ENCODE data around the gene CHI3L2. TPM values are rescaled to one million over a fixed set of nuclear protein-coding genes. Genes with fewer than 3 reads are reported as not detected.
"Not testable (repeated sequence)": the region's sequence is repeated elsewhere in the genome, so short reads cannot be mapped to it uniquely, and the experiment has no call there.

Gene CHI3L2
- total RNA-seq, 1 donor from 2014 or later, result not detected

GRCh38 chr1:111213412-111213811, 14.1 kb upstream of the CHI3L2 start:
- DNase-seq (ENCODE audit: extremely low spot score, unreplicated experiment), result no peak
- Mint-ChIP-seq H3K4me3 (ENCODE audit: unreplicated experiment) (no peak overlapping the region), H3K27me3 (ENCODE audit: unreplicated experiment) (peaks cover 26% of the 10 kb centered on the region), H3K4me1 (ENCODE audit: unreplicated experiment) (no peaks in the 10 kb centered on the region), H3K27ac (ENCODE audit: unreplicated experiment) (no peak overlapping the region), H3K9me3 (ENCODE audit: unreplicated experiment) (no peaks in the 10 kb centered on the region), H3K36me3 (ENCODE audit: unreplicated experiment) (no peaks in the 10 kb centered on the region)
- TF ChIP-seq CTCF (IDR thresholded peaks at IDR 0.05), result no peak

GRCh38 chr1:111214074-111214801, 13.3 kb upstream of the CHI3L2 start:
- H3K36me3 Mint-ChIP-seq (ENCODE audit: unreplicated experiment), result no peaks in the 10 kb centered on the region
- H3K9me3 Mint-ChIP-seq (ENCODE audit: unreplicated experiment), result no peaks in the 10 kb centered on the region
- H3K4me3 Mint-ChIP-seq (ENCODE audit: unreplicated experiment), result no peak overlapping the region
- DNase-seq (ENCODE audit: extremely low spot score, unreplicated experiment), result no peak
- H3K4me1 Mint-ChIP-seq (ENCODE audit: unreplicated experiment), result no peaks in the 10 kb centered on the region
- H3K27ac Mint-ChIP-seq (ENCODE audit: unreplicated experiment), result no peak overlapping the region
- H3K27me3 Mint-ChIP-seq (ENCODE audit: unreplicated experiment), result peaks cover 27% of the 10 kb centered on the region
- no peak for TF ChIP-seq CTCF (IDR thresholded peaks at IDR 0.05)

GRCh38 chr1:111214884-111215283, 12.6 kb upstream of the CHI3L2 start:
- no peaks in the 10 kb centered on the region for H3K36me3 Mint-ChIP-seq (ENCODE audit: unreplicated experiment)
- no peak overlapping the region for H3K4me3 Mint-ChIP-seq (ENCODE audit: unreplicated experiment)
- TF ChIP-seq CTCF (IDR thresholded peaks at IDR 0.05), result no peak
- DNase-seq (ENCODE audit: extremely low spot score, unreplicated experiment), result no peak
- no peak overlapping the region for H3K27ac Mint-ChIP-seq (ENCODE audit: unreplicated experiment)
- no peaks in the 10 kb centered on the region for H3K4me1 Mint-ChIP-seq (ENCODE audit: unreplicated experiment)
- peaks cover 25% of the 10 kb centered on the region for H3K27me3 Mint-ChIP-seq (ENCODE audit: unreplicated experiment)
- no peaks in the 10 kb centered on the region for H3K9me3 Mint-ChIP-seq (ENCODE audit: unreplicated experiment)

- H3K27ac Mint-ChIP-seq (ENCODE audit: unreplicated experiment), result not testable (repeated sequence)
Measured at GRCh38 chr1:111215285-111215684, 12.2 kb upstream of the CHI3L2 start.

GRCh38 chr1:111216751-111217150, 10.8 kb upstream of the CHI3L2 start:
- Mint-ChIP-seq H3K27me3 (ENCODE audit: unreplicated experiment) (peaks cover 31% of the 10 kb centered on the region), H3K4me3 (ENCODE audit: unreplicated experiment) (no peak overlapping the region), H3K27ac (ENCODE audit: unreplicated experiment) (no peak overlapping the region), H3K36me3 (ENCODE audit: unreplicated experiment) (no peaks in the 10 kb centered on the region), H3K4me1 (ENCODE audit: unreplicated experiment) (no peaks in the 10 kb centered on the region), H3K9me3 (ENCODE audit: unreplicated experiment) (no peaks in the 10 kb centered on the region)
- no peak for TF ChIP-seq CTCF (IDR thresholded peaks at IDR 0.05)
- DNase-seq (ENCODE audit: extremely low spot score, unreplicated experiment), result no peak

More at GRCh38 chr1:111215285-111215684, 12.2 kb upstream of the CHI3L2 start:
- H3K4me1 Mint-ChIP-seq (ENCODE audit: unreplicated experiment); DNase-seq (ENCODE audit: extremely low spot score, unreplicated experiment); H3K9me3 Mint-ChIP-seq (ENCODE audit: unreplicated experiment); H3K4me3 Mint-ChIP-seq (ENCODE audit: unreplicated experiment); H3K36me3 Mint-ChIP-seq (ENCODE audit: unreplicated experiment): not testable (repeated sequence)
- peaks cover 26% of the 10 kb centered on the region for H3K27me3 Mint-ChIP-seq (ENCODE audit: unreplicated experiment)
